WTC11 (cell line): Measurements from ENCODE around the gene TTC7B. TPM values are rescaled to one million over a fixed set of nuclear protein-coding genes. Genes with fewer than 3 reads are reported as not detected.

Experiments
- ATAC-seq: fragments of 200-7000 bp; cut with Tn5 transposase; 2 replicates; pipeline ENCODE4 v1.10.0; 2021; ENCODE audit warnings: mild to moderate bottlenecking, moderate library complexity
- CTCF ChIA-PET: fragments of 300-600 bp; sonication (Branson Sonifier 250); formaldehyde crosslinking; loops from one replicate; lab custom pipeline; 2021; ENCODE audit warnings: antibody characterized with exemption; lab: Charles Lee
- POLR2A ChIA-PET: fragments of 350-600 bp; sonication (Branson Sonifier 250); formaldehyde crosslinking; loops from one replicate; lab custom pipeline; 2021; ENCODE audit warnings: antibody characterized with exemption; lab: Charles Lee
- DNase-seq: peaks from one replicate; pipeline ENCODE4 v3.0.0; 2021; ENCODE audit warnings: low spot score
- H3K27ac Mint-ChIP-seq: 2 replicates; pipeline ENCODE4 v1.8.0; 2021; ENCODE audit warnings: mixed read lengths
- H3K27me3 Mint-ChIP-seq: 2 replicates; pipeline ENCODE4 v1.8.0; 2021; ENCODE audit warnings: low read depth, mild to moderate bottlenecking, moderate library complexity, mixed read lengths
- H3K36me3 Mint-ChIP-seq: 2 replicates; pipeline ENCODE4 v1.8.0; 2021; ENCODE audit warnings: mixed read lengths
- H3K4me1 Mint-ChIP-seq: 2 replicates; pipeline ENCODE4 v1.8.0; 2022; ENCODE audit warnings: mixed read lengths
- H3K4me3 Mint-ChIP-seq: 2 replicates; pipeline ENCODE4 v1.8.0; 2021; ENCODE audit warnings: mild to moderate bottlenecking, moderate library complexity, mixed read lengths
- H3K9me3 Mint-ChIP-seq: 2 replicates; pipeline ENCODE4 v1.8.0; 2021; ENCODE audit warnings: mixed read lengths
- CREB1 ChIP-seq: sonication (generic); formaldehyde crosslinking; IDR thresholded peaks from 2 replicates; pipeline ENCODE4 v1.8.0; 2023; ENCODE audit warnings: mild to moderate bottlenecking, missing genetic modification reagents
- CREM ChIP-seq: sonication (generic); formaldehyde crosslinking; IDR thresholded peaks from 2 replicates; pipeline ENCODE4 v1.8.1; 2022; ENCODE audit warnings: mild to moderate bottlenecking, missing genetic modification reagents, moderate library complexity
- ESRRA ChIP-seq: sonication (generic); formaldehyde crosslinking; IDR thresholded peaks from 2 replicates; pipeline ENCODE4 v1.8.1; 2022; ENCODE audit warnings: mild to moderate bottlenecking, missing genetic modification reagents, borderline replicate concordance
- FOXJ3 ChIP-seq: sonication (generic); formaldehyde crosslinking; IDR thresholded peaks from 2 replicates; pipeline ENCODE4 v1.9.0; 2021; ENCODE audit warnings: missing genetic modification reagents, mild to moderate bottlenecking, borderline replicate concordance
- FOXK1 ChIP-seq: sonication (generic); formaldehyde crosslinking; IDR thresholded peaks from 2 replicates; pipeline ENCODE4 v1.8.0; 2022; ENCODE audit warnings: mild to moderate bottlenecking, moderate library complexity, missing genetic modification reagents
- FOXP1 ChIP-seq: sonication (generic); formaldehyde crosslinking; IDR thresholded peaks from 2 replicates; pipeline ENCODE4 v1.8.0; 2022; ENCODE audit warnings: missing genetic modification reagents, mild to moderate bottlenecking, moderate library complexity, borderline replicate concordance
- GRHL2 ChIP-seq: fragments of 250-450 bp; sonication (Bioruptor Pico); IDR thresholded peaks from 2 replicates; pipeline ENCODE4 v1.8.0; 2022; ENCODE audit warnings: mild to moderate bottlenecking, moderate library complexity; ENCODE audit not compliant: insufficient replicate concordance, severe bottlenecking
- KAT7 ChIP-seq: sonication (generic); formaldehyde crosslinking; IDR thresholded peaks from 2 replicates; pipeline ENCODE4 v1.8.1; 2023; ENCODE audit warnings: missing genetic modification reagents, mild to moderate bottlenecking, borderline replicate concordance
- MYBL2 ChIP-seq: sonication (generic); formaldehyde crosslinking; IDR thresholded peaks from 2 replicates; pipeline ENCODE4 v1.8.1; 2023; ENCODE audit warnings: mild to moderate bottlenecking, moderate library complexity, missing genetic modification reagents
- NFATC4 ChIP-seq: fragments of 250-450 bp; sonication (Bioruptor Pico); IDR thresholded peaks from 2 replicates; pipeline ENCODE4 v1.9.0; 2021; ENCODE audit warnings: mild to moderate bottlenecking
- NFE2L1 ChIP-seq: sonication (generic); formaldehyde crosslinking; IDR thresholded peaks from 2 replicates; pipeline ENCODE4 v1.8.1; 2023; ENCODE audit warnings: missing genetic modification reagents
- SMAD4 ChIP-seq: sonication (generic); formaldehyde crosslinking; IDR thresholded peaks from 2 replicates; pipeline ENCODE4 v1.8.0; 2022; ENCODE audit warnings: mild to moderate bottlenecking, missing genetic modification reagents
- SP1 ChIP-seq: sonication (generic); formaldehyde crosslinking; conservative IDR thresholded peaks from 2 replicates; pipeline ENCODE4 v1.8.1; 2022; ENCODE audit warnings: missing genetic modification reagents
- TEAD1 ChIP-seq: sonication (generic); formaldehyde crosslinking; IDR thresholded peaks from 2 replicates; pipeline ENCODE4 v1.8.0; 2022; ENCODE audit warnings: mild to moderate bottlenecking, missing genetic modification reagents
- TP53 ChIP-seq: sonication (generic); formaldehyde crosslinking; IDR thresholded peaks from 2 replicates; pipeline ENCODE4 v1.8.1; 2023; ENCODE audit warnings: mild to moderate bottlenecking, missing genetic modification reagents
- ZNF232 ChIP-seq: sonication (generic); formaldehyde crosslinking; IDR thresholded peaks from 2 replicates; pipeline ENCODE4 v1.8.0; 2022; ENCODE audit warnings: mild to moderate bottlenecking, missing genetic modification reagents
- ZNF396 ChIP-seq: fragments of 250-450 bp; sonication (Bioruptor Pico); IDR thresholded peaks from 2 replicates; pipeline ENCODE4 v1.8.0; 2021; ENCODE audit warnings: mild to moderate bottlenecking, moderate library complexity, borderline replicate concordance
- ZNF423 ChIP-seq: fragments of 250-450 bp; sonication (Bioruptor Pico); IDR thresholded peaks from 2 replicates; pipeline ENCODE4 v2.1.2; 2022; ENCODE audit warnings: mild to moderate bottlenecking, moderate library complexity
- ZNF671 ChIP-seq: fragments of 250-450 bp; sonication (Bioruptor Pico); IDR thresholded peaks from 2 replicates; pipeline ENCODE4 v1.8.0; 2021; ENCODE audit warnings: mild to moderate bottlenecking
- total RNA-seq: library from RNA; stranded (reverse); gene quantifications from 3 replicates; pipeline ENCODE4 v1.2.3, GENCODE V29; 2021
- TF ChIP-seq, protein P1 (sequence below): sonication (generic); formaldehyde crosslinking; IDR thresholded peaks from 2 replicates; pipeline ENCODE4 v1.8.0; 2022; ENCODE audit warnings: mild to moderate bottlenecking, missing genetic modification reagents
- TF ChIP-seq, protein P2 (sequence below): sonication (generic); formaldehyde crosslinking; IDR thresholded peaks from 2 replicates; pipeline ENCODE4 v1.8.0; 2022; ENCODE audit warnings: mild to moderate bottlenecking, missing genetic modification reagents
- TF ChIP-seq, protein P3 (sequence below): sonication (generic); formaldehyde crosslinking; IDR thresholded peaks from 2 replicates; pipeline ENCODE4 v1.8.1; 2022; ENCODE audit warnings: low read depth, mild to moderate bottlenecking, moderate library complexity, missing genetic modification reagents, borderline replicate concordance
- TF ChIP-seq, protein P4 (sequence below): sonication (generic); formaldehyde crosslinking; IDR thresholded peaks from 2 replicates; pipeline ENCODE4 v1.8.1; 2023; ENCODE audit warnings: mild to moderate bottlenecking, missing genetic modification reagents
- TF ChIP-seq, protein P5 (sequence below): sonication (generic); formaldehyde crosslinking; IDR thresholded peaks from 2 replicates; pipeline ENCODE4 v1.8.1; 2022; ENCODE audit warnings: mild to moderate bottlenecking, moderate library complexity, missing genetic modification reagents
- TF ChIP-seq, protein P6 (sequence below): fragments of 250-450 bp; sonication (Bioruptor Pico); IDR thresholded peaks from 2 replicates; pipeline ENCODE4 v1.9.0; 2021; ENCODE audit warnings: mild to moderate bottlenecking

Gene TTC7B
- total RNA-seq, 1 experiment from 2014 or later = 27.6 TPM

DNA sequence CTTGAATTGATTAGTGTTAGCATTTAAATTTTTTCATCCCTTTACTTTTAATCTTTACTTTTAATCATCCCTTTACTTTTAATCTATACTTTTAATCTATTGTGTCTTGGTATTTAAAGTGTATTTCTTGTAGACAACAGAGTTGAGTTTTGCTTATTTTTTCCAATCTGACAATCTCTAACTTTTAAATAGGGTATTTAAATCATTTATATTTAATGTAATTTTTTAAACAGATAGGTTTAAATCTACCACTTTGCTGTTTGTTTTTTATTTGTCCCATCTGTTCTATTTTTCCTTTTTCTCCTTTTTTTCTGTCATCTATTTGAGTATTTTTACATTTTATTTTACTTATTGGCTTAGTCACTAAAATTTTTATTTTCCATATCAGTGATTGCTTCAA lies 68.3 kb downstream of the TTC7B start:
- CTCF ChIA-PET = interaction anchor here (1.9 kb wide), 1 partner anchor 10 kb away, joined by 9 read pairs; no protein-coding TSS in a partner anchor
- TF ChIP-seq GRHL2 (no peak), SP1 (CRISPR knock-in tag) (no peak), NFATC4 (CRISPR knock-in tag) (no peak)
- Mint-ChIP-seq H3K4me3 (no peak overlapping the region), H3K9me3 (peaks cover 22% of the 10 kb centered on the region), H3K27me3 (no peaks in the 10 kb centered on the region; the same call in 1 of the 2 replicates), H3K36me3 (peaks cover 10% of the 10 kb centered on the region), H3K4me1 (no peaks in the 10 kb centered on the region), H3K27ac (no peak overlapping the region)
- POLR2A ChIA-PET = no interaction called here
- no peak for ATAC-seq
- DNase-seq = no peak

DNA sequence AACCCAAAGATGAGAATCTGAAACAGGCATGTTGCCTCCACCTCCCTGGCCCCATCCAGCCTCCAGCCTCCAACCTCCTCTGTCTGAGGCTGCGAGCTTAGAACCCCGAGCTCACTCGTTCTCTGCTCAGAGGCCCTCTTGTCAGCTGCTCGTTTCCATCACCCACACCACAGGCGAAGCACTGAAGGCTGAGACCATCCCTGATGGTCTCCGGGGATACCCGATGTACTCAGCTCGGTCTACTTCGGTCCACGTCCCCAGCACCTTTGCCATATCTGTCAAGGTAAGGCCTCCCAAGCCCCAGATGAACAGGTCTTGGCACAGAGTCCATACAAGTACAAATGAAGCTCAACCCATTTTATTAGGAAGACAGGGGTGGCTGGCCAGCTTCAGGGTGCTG lies 72.4 kb downstream of the TTC7B start:
- CTCF ChIA-PET = interaction anchor here (4.9 kb wide), 1 partner anchor 14 kb away, joined by 28 read pairs; no protein-coding TSS in a partner anchor
- DNase-seq = no peak
- Mint-ChIP-seq H3K27ac (no peak overlapping the region), H3K4me3 (no peak overlapping the region), H3K27me3 (no peaks in the 10 kb centered on the region; the same call in 1 of the 2 replicates), H3K9me3 (peaks cover 12% of the 10 kb centered on the region), H3K4me1 (no peaks in the 10 kb centered on the region), H3K36me3 (peaks cover 3% of the 10 kb centered on the region; the same call in 1 of the 2 replicates)
- TF ChIP-seq, protein P1, sequence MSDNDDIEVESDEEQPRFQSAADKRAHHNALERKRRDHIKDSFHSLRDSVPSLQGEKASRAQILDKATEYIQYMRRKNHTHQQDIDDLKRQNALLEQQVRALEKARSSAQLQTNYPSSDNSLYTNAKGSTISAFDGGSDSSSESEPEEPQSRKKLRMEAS = no peak
- TF ChIP-seq, protein P2, sequence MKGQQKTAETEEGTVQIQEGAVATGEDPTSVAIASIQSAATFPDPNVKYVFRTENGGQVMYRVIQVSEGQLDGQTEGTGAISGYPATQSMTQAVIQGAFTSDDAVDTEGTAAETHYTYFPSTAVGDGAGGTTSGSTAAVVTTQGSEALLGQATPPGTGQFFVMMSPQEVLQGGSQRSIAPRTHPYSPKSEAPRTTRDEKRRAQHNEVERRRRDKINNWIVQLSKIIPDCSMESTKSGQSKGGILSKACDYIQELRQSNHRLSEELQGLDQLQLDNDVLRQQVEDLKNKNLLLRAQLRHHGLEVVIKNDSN (CRISPR knock-in tag) = no peak
- TF ChIP-seq NFE2L1 (no peak), CREB1 (CRISPR knock-in tag) (no peak), ESRRA (CRISPR knock-in tag) (no peak)
- ATAC-seq = no peak
- POLR2A ChIA-PET = interaction anchor here (0.6 to 0.7 kb wide), 2 partner anchors 15 to 633 kb away, joined by 3 read pairs; no protein-coding TSS in a partner anchor

DNA sequence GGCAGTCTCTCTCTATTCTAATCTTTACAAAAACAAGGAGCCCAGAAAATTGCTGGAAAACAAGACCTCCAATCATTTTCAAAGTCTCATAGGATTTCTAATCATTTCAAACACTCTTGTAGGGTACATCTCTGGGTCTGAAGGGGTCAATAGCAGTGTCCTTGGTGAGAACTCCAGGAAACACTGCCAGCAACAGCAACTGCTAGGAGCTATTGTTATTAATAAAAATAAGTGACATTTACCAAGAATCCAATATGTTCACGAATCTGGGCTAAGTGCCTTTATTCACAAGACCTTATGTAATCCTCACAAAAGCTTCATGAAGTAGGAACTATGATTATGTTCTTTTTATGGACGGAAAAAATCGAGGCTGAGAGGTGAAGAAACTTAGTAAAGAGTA lies 72.8 kb downstream of the TTC7B start:
- H3K36me3 Mint-ChIP-seq = no peaks in the 10 kb centered on the region; the same call in 1 of the 2 replicates
- DNase-seq (no peak), ATAC-seq (no peak)
- H3K4me3 Mint-ChIP-seq = no peak overlapping the region
- ChIA-PET POLR2A (interaction anchor here (0.6 to 0.7 kb wide), 2 partner anchors 15 to 633 kb away, joined by 3 read pairs; no protein-coding TSS in a partner anchor), CTCF (interaction anchor here (4.9 kb wide), 1 partner anchor 15 kb away, joined by 28 read pairs; no protein-coding TSS in a partner anchor)
- H3K27ac Mint-ChIP-seq = no peak overlapping the region
- H3K4me1 Mint-ChIP-seq = no peaks in the 10 kb centered on the region
- TF ChIP-seq, protein P3, sequence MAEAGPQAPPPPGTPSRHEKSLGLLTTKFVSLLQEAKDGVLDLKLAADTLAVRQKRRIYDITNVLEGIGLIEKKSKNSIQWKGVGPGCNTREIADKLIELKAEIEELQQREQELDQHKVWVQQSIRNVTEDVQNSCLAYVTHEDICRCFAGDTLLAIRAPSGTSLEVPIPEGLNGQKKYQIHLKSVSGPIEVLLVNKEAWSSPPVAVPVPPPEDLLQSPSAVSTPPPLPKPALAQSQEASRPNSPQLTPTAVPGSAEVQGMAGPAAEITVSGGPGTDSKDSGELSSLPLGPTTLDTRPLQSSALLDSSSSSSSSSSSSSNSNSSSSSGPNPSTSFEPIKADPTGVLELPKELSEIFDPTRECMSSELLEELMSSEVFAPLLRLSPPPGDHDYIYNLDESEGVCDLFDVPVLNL (CRISPR knock-in tag) = no peak
- no peak for TF ChIP-seq CREM (CRISPR knock-in tag)
- TF ChIP-seq FOXK1 (CRISPR knock-in tag) = no peak
- no peak for TF ChIP-seq CREB1 (CRISPR knock-in tag)
- TF ChIP-seq ZNF232 (CRISPR knock-in tag) = no peak
- no peak for TF ChIP-seq MYBL2
- no peak for TF ChIP-seq FOXJ3 (CRISPR knock-in tag)
- TF ChIP-seq TP53 = no peak
- TF ChIP-seq NFATC4 (CRISPR knock-in tag) = no peak
- peaks cover 9% of the 10 kb centered on the region; the same call in 1 of the 2 replicates for H3K9me3 Mint-ChIP-seq
- no peaks in the 10 kb centered on the region; the same call in 1 of the 2 replicates for H3K27me3 Mint-ChIP-seq

DNA sequence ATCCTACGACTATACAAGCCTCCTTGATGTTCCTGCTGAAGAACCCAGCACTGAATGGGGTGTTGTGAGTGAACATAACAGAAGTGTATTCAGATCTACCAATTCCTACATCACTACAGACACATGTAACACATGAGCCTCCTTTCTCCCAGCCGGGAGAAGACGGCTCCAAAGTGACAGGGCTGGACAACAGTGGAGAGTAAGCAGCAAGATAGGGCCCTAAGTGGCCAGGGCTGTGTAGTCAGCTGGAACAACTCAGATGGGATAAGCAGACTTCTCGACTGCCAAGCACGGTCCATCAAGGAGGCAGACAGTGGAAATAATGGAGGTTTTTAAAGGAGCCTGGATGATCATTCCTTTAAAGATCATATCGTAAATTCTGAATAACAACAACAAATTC lies 73.5 kb downstream of the TTC7B start:
- ATAC-seq (no peak), DNase-seq (no peak)
- H3K9me3 Mint-ChIP-seq = peaks cover 4% of the 10 kb centered on the region; the same call in 1 of the 2 replicates
- no peaks in the 10 kb centered on the region; the same call in 1 of the 2 replicates for H3K36me3 Mint-ChIP-seq
- ChIA-PET POLR2A (no interaction called here), CTCF (interaction anchor here (4.9 kb wide), 1 partner anchor 15 kb away, joined by 28 read pairs; no protein-coding TSS in a partner anchor)
- H3K27me3 Mint-ChIP-seq = no peaks in the 10 kb centered on the region
- H3K27ac Mint-ChIP-seq = no peak overlapping the region; the same call in 1 of the 2 replicates
- H3K4me1 Mint-ChIP-seq = no peaks in the 10 kb centered on the region
- no peak overlapping the region for H3K4me3 Mint-ChIP-seq
- TF ChIP-seq TEAD1 (CRISPR knock-in tag) (no peak), FOXP1 (CRISPR knock-in tag) (no peak), CREM (CRISPR knock-in tag) (no peak), ZNF396 (CRISPR knock-in tag) (no peak), ZNF423 (CRISPR knock-in tag) (no peak), SMAD4 (CRISPR knock-in tag) (no peak), KAT7 (no peak), ZNF671 (CRISPR knock-in tag) (no peak)
- TF ChIP-seq, protein P4, sequence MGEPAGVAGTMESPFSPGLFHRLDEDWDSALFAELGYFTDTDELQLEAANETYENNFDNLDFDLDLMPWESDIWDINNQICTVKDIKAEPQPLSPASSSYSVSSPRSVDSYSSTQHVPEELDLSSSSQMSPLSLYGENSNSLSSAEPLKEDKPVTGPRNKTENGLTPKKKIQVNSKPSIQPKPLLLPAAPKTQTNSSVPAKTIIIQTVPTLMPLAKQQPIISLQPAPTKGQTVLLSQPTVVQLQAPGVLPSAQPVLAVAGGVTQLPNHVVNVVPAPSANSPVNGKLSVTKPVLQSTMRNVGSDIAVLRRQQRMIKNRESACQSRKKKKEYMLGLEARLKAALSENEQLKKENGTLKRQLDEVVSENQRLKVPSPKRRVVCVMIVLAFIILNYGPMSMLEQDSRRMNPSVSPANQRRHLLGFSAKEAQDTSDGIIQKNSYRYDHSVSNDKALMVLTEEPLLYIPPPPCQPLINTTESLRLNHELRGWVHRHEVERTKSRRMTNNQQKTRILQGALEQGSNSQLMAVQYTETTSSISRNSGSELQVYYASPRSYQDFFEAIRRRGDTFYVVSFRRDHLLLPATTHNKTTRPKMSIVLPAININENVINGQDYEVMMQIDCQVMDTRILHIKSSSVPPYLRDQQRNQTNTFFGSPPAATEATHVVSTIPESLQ (CRISPR knock-in tag) = no peak
- TF ChIP-seq, protein P5, sequence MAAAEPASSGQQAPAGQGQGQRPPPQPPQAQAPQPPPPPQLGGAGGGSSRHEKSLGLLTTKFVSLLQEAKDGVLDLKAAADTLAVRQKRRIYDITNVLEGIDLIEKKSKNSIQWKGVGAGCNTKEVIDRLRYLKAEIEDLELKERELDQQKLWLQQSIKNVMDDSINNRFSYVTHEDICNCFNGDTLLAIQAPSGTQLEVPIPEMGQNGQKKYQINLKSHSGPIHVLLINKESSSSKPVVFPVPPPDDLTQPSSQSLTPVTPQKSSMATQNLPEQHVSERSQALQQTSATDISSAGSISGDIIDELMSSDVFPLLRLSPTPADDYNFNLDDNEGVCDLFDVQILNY = no peak
- TF ChIP-seq, protein P6, sequence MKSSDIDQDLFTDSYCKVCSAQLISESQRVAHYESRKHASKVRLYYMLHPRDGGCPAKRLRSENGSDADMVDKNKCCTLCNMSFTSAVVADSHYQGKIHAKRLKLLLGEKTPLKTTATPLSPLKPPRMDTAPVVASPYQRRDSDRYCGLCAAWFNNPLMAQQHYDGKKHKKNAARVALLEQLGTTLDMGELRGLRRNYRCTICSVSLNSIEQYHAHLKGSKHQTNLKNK (CRISPR knock-in tag) = no peak
